NCI-H2107 (cell line): Measurements from ENCODE around the gene SCD.
"Not testable (repeated sequence)": the region's sequence is repeated elsewhere in the genome, so short reads cannot be mapped to it uniquely, and the experiment has no call there.

Experiments
- DNase-seq: peaks from one replicate; lab custom pipeline; 2025; lab: John Stamatoyannopoulos, UW

SCD gene

DNA sequence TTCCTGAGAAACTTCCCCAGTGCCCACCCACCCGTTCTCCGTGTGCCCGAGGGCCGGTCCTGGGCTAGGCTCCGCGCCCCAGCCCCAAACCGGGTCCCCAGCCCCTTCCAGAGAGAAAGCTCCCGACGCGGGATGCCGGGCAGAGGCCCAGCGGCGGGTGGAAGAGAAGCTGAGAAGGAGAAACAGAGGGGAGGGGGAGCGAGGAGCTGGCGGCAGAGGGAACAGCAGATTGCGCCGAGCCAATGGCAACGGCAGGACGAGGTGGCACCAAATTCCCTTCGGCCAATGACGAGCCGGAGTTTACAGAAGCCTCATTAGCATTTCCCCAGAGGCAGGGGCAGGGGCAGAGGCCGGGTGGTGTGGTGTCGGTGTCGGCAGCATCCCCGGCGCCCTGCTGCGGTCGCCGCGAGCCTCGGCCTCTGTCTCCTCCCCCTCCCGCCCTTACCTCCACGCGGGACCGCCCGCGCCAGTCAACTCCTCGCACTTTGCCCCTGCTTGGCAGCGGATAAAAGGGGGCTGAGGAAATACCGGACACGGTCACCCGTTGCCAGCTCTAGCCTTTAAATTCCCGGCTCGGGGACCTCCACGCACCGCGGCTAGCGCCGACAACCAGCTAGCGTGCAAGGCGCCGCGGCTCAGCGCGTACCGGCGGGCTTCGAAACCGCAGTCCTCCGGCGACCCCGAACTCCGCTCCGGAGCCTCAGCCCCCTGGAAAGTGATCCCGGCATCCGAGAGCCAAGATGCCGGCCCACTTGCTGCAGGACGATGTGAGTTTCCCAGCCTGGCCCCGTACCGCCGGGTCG is at the start of gene SCD:
Gene SCD, plus strand, starts transcription at position 469 of the 803 bp plus-strand sequence. Its CDS starts 272 bp downstream, at position 741.
- DNase-seq = peak; percentile 65

DNA sequence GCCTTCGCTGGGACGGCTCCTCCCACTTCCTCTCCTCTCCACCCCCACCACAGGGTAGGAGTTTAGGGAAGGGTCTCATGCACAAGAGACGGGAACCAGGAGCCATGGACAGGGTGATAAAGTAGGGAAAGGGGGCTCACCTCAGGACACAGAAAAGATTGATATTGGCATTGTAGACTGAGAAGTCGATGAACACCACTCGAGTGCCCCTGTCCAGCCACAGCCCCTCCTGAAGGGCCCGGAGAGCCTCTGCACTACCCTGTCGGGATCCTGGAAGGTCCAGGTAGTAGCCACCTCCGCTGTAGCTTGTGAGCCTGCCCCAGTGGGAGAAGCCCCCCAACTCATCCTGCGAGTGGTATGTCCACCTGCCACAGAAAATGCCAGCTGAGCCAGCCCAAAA is 49.8 kb upstream of the SCD start:
- DNase-seq = no peak

- not testable (repeated sequence) for DNase-seq
These were observed 45.9 kb upstream of the SCD start for GRCh38 chr10:100301123-100301522.

GRCh38 chr10:100303724-100304319 is 43.2 kb upstream of the SCD start:
- peak; percentile 4 for DNase-seq

GRCh38 chr10:100304414-100304813 is 42.6 kb upstream of the SCD start:
- DNase-seq = no peak

DNA sequence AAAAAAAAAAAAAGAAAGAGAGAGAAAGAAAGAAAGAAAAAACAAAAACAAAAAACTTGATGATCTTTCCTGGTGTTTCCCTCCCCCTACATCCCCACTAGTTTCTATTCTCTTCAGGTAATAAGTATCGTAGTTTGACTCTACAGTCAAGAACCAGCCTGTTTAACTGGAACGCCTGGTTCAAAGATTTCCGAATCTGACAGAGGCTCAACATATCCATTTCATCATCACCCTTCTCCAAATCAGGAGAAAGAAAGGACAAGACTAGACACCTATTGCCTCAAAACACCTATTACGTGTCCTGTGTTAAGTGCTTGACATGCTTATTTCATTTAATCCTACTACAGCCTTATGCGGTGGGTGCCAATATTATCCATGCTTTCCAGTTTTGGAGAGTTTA is 40.2 kb upstream of the SCD start:
- DNase-seq = no peak

GRCh38 chr10:100307684-100308083 is 39.3 kb upstream of the SCD start:
- no peak for DNase-seq

- no peak for DNase-seq
These were observed 35.7 kb upstream of the SCD start for GRCh38 chr10:100311298-100311697.

GRCh38 chr10:100315615-100316014 is 31.4 kb upstream of the SCD start:
- no peak for DNase-seq

DNA sequence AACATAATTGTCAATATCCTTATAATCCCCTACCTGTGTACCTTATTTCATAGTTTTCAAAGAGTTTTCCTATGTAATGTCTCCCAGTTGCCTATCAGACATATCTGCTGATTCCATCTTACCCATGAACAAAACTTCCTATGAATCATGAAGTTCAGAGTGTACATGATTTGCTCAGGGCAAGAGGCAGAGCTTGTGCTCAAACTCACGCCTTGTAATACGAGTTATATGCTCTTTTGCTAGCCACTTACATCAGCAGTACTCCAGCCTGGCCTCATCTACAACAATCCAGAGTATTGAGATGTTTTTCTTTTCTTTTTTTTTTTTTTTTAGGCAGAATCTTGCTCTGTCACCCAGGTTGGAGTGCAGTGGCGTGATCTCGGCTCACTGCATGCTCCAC is 28.8 kb upstream of the SCD start:
- no peak for DNase-seq

GRCh38 chr10:100319707-100320402 is 27.2 kb upstream of the SCD start:
- DNase-seq = no peak

DNA sequence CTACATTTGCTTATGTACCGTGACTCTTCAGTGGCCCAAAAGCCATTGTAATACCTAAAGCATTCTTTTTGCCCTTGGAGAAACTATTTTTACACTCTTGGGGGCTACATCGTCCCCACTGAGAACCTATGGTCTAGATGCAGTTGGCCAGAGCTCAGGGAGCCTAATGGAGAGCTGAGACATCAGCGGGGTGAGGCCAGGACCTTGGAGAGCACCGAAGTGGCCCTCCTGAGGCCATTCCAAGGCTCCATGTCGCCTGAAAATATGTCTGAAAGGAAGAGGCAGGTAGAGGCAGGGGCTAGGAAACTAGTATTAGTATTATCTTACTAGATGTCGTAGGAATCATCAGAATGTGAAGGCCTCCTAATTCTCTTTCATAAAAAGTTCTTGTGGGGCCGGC is 21.9 kb upstream of the SCD start:
- DNase-seq = no peak

- DNase-seq = no peak
These were observed 19.9 kb upstream of the SCD start for GRCh38 chr10:100327007-100327717.

DNA sequence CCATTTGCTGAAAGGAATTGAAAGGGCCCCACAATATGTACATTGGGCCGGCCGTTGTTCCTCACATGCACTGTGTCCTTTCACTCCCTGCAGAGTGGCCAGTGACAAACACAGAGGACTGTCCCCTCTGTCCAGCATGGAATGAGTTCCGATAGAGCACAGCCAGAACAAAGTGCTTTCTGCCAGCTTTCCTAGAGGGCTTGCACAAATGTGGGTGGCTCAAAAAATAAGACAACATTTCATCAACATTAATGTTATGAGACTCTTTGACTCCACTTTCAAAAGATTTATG is 19.4 kb upstream of the SCD start:
- no peak for DNase-seq

DNA sequence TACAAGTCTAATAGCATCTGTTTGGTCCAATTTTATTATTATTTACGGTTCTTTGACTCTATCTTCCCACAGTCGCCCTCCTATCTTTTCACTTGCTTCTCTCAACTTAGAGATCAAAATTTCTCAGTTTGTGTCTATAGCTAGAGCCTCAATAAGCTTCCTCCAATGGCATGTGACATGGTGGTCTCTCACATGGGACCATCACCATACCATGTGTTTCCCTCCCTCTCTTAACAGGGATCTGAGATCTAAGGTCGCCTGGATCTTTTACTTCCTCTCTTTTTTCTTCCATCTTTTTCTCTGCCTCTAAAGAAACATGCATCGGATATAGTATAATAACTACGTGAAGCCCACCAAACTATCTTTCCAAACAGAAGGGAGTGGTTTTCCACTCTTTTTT is 18.8 kb upstream of the SCD start:
- no peak for DNase-seq

DNA sequence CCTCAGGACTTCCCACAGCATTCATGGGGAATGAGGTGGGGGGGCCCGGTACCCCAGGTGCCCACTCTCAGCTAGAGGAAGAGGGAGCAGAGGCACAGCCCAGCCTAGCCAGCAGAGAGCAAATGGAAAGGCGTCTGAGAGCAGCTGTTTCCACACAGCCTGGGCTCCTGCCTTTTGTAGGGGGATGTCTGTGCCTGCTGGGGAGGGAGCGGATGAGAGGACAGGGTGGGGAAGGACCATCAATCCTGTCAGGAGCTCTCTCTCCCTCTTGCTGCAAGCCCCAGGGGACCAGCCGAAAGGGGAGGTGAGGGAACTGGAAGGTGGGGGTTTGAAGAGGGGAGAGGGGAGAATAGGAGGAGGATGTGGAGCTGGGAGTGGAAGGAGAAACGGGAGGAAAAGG is 17.0 kb upstream of the SCD start, which contains the start of gene PKD2L1:
Gene PKD2L1, minus strand, starts transcription at position 150 of the 400 bp plus-strand sequence. Its CDS starts 125 bp downstream, at position 25.
- DNase-seq = no peak

GRCh38 chr10:100333106-100333505 is 13.9 kb upstream of the SCD start:
- no peak for DNase-seq

GRCh38 chr10:100333661-100334440 is 13.2 kb upstream of the SCD start:
- DNase-seq = no peak

GRCh38 chr10:100334762-100335161 is 12.3 kb upstream of the SCD start:
- DNase-seq = no peak

- DNase-seq = no peak
These were observed 8.5 kb upstream of the SCD start for GRCh38 chr10:100338434-100339036.

GRCh38 chr10:100339236-100339635 is 7.8 kb upstream of the SCD start:
- DNase-seq = no peak
